PC-9 (cell line): ENCODE data around the gene FBXW7.

Experiments
- EZH2 ChIP-seq: fragments of 200-600 bp; sonication (generic); IDR thresholded peaks from 2 replicates; pipeline ENCODE4 v1.8.0; 2017; ENCODE audit warnings: antibody characterized with exemption, low read depth
- TF ChIP-seq, protein P1 (sequence below): fragments of 200-600 bp; sonication (generic); conservative IDR thresholded peaks from 2 replicates; pipeline ENCODE4 v1.6.1; 2017; ENCODE audit warnings: mixed run types, antibody characterized with exemption, mild to moderate bottlenecking, moderate library complexity

DNA sequence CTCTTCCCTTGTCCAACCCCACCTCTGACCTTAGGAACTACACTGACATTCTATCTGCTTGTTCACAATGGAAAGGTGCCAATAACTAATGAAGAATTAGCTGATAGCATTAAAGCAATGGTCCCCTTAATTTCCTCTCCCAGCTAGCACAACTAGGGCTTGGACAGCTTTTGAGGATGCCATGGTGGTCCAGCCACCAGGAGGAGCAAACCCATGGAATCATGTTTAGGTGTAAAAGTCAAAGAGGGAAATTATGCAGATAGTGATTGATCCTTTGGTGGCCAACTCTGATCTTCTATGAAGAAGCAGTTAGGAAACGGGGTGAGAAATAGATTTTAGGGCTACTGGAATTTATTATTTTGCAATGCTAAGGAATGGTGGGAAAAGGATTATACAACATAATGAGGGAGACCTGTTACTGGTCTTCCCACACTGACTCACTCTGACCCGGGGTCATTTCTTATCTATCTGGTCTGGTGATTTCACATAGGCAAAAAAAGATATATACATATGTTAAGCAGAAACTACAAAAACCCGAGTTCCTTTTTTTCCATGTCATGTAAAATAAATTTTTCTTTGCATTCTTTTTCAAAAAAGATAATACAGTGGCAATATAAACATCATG lies 45.8 kb upstream of the FBXW7 start:
- TF ChIP-seq, protein P1, sequence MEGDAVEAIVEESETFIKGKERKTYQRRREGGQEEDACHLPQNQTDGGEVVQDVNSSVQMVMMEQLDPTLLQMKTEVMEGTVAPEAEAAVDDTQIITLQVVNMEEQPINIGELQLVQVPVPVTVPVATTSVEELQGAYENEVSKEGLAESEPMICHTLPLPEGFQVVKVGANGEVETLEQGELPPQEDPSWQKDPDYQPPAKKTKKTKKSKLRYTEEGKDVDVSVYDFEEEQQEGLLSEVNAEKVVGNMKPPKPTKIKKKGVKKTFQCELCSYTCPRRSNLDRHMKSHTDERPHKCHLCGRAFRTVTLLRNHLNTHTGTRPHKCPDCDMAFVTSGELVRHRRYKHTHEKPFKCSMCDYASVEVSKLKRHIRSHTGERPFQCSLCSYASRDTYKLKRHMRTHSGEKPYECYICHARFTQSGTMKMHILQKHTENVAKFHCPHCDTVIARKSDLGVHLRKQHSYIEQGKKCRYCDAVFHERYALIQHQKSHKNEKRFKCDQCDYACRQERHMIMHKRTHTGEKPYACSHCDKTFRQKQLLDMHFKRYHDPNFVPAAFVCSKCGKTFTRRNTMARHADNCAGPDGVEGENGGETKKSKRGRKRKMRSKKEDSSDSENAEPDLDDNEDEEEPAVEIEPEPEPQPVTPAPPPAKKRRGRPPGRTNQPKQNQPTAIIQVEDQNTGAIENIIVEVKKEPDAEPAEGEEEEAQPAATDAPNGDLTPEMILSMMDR, result no peak
- no peak for TF ChIP-seq EZH2
